Cardiac muscle cell (in vitro differentiated cells and primary cell): ENCODE results near the gene KLRD1. TPM values are rescaled to one million over a fixed set of nuclear protein-coding genes. Genes with fewer than 3 reads are reported as not detected.
A peak's percentile ranks its signal among the peaks of the same experiment; 100 is the strongest.
"Not testable (repeated sequence)": the region's sequence is repeated elsewhere in the genome, so short reads cannot be mapped to it uniquely, and the experiment has no call there.

Experiments
- DNase-seq, 2 donors: peaks; one replicate each; pipeline versions ENCODE4 v3.0.0 to v3.0.0-alpha.2; 2010 to 2017; ENCODE audit warnings: low read depth in 1 of 2, low spot score in 1 of 2
- H3K27ac ChIP-seq: fragments of 200-600 bp; sonication (generic); 2 replicates; pipeline ENCODE4 v1.5.1; 2016
- H3K27me3 ChIP-seq: fragments of 200-600 bp; sonication (generic); 2 replicates; pipeline ENCODE4 v1.6.0; 2016; ENCODE audit warnings: control low read depth
- H3K36me3 ChIP-seq: fragments of 200-600 bp; sonication (generic); 2 replicates; pipeline ENCODE4 v1.5.1; 2016; ENCODE audit warnings: control low read depth
- H3K4me1 ChIP-seq: fragments of 200-600 bp; sonication (generic); 2 replicates; pipeline ENCODE4 v1.8.1; 2017; ENCODE audit warnings: low read depth, mild to moderate bottlenecking, mixed run types
- H3K4me3 ChIP-seq: fragments of 200-600 bp; sonication (generic); 2 replicates; pipeline ENCODE4 v1.5.1; 2016; ENCODE audit warnings: mild to moderate bottlenecking
- H3K9me3 ChIP-seq: fragments of 200-600 bp; sonication (generic); 2 replicates; pipeline ENCODE4 v1.5.1; 2017; ENCODE audit warnings: low read depth, mild to moderate bottlenecking, control low read depth
- CTCF ChIP-seq: IDR thresholded peaks from 2 replicates; pipeline ENCODE4 v1.5.1; 2012; ENCODE audit warnings: low read depth, mild to moderate bottlenecking, low read length
- polyA plus RNA-seq: library from polyadenylated mRNA; unstranded; fragments of >200 nt; fragmentation: Nextera tagmentation; extraction: Ambion mirVana; gene quantifications from 2 replicates; pipeline ENCODE4 v1.2.1, GENCODE V29; 2016
- total RNA-seq: library from RNA; depleted of rRNA; stranded (reverse); fragments of >200 nt; gene quantifications from 2 replicates; pipeline ENCODE4 v1.2.3, GENCODE V29; 2016

Gene KLRD1
- total and polyA plus RNA-seq, 2 experiments from 2014 or later, result 0.10 to 0.42 TPM

DNA sequence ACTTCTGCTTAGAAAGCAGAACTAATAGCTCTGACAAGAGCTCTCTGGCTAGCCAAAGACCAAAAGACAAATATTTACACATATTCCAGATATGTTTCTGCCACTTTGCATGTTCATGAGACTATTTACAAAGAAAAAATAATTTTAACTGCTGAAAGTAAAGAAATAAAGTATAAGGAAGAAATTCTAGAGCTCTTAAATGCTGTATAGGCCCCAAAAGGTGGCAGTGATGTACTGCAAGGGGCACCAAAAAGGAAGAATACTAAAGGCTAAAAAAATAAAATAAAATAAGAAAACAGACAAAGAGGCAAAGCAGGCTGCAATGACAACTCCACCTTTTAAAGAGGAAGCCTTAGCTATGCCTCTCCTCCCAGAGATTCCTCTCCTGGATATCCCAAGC, 59.2 kb downstream of the KLRD1 start:
- no peak overlapping the region for H3K4me3 ChIP-seq
- peak; percentile 41 for TF ChIP-seq CTCF
- no peaks in the 10 kb centered on the region for H3K9me3 ChIP-seq
- DNase-seq, result peak in 1 of 2 donors; percentile 60
- H3K27me3 ChIP-seq, result no peaks in the 10 kb centered on the region
- H3K36me3 ChIP-seq, result no peaks in the 10 kb centered on the region
- H3K4me1 ChIP-seq, result peaks cover 33% of the 10 kb centered on the region
- H3K27ac ChIP-seq, result no peak overlapping the region

DNA sequence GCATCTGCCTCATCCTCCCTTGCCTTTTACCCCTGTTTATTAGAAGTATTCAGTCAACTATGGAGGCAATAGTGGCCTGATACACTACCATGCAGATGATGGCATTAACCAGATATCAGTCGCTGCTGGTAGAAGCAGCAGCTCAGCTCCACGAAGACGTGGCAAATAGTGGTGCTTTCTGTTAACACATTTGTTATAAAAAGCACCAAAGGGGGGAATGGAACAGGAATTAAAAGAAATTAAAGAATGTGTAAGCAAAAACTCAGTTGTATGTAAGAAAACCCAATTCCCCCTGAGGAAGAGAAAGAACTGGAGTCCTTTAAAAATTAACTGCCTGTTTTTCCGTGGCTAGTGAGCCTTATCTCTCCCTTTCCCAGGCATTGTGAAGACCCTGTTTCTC, 60.0 kb downstream of the KLRD1 start:
- not testable (repeated sequence) for H3K36me3 ChIP-seq, H3K4me3 ChIP-seq, H3K27ac ChIP-seq, DNase-seq, H3K27me3 ChIP-seq, H3K9me3 ChIP-seq
- peaks cover 27% of the 10 kb centered on the region for H3K4me1 ChIP-seq

DNA sequence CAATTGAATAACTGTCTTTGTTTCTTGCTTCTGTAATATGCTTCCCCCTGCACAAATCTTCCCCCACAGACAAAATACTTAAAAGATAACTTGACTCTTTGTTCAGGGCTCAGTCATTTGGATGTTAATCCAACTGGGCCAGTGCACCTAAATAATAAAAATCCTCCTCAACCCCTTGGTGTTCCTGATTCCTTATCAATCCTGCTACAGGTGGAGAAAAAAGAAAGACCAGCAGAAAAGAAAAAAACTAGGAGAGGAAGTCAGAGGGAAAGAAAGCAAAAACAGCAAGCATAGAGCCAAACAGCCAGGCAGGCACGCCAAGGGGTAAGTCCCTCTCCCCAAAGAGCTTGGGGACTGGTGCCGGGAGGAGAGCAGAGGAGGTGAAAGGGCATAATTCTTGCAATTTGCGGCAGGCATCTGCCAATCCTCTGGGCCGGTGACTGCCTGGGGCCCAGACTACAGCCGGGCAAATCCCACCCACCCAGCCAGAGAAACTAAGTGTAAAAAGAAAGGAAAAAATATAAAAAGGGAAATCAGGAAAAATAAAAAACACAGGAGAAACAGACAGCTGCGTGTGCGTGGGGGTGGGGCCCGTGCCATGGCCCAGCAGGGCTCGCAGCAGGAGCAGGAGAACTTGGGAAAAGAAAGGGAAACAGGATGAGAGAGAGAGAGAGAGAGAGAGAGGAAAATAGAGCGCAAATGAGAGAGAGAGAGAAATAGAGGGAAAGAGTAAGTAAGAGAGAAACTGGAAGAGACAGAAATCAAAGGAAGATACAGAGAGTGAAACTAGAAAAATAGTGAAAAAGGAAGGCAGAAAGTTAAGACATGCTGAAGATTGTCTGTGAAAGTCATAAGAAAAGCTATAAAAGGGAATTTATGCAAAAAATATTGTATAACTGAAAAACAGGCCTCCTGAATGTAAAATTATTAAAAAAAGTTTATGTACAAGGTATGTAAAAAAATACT, 60.8 kb downstream of the KLRD1 start:
- no peak for TF ChIP-seq CTCF

DNA sequence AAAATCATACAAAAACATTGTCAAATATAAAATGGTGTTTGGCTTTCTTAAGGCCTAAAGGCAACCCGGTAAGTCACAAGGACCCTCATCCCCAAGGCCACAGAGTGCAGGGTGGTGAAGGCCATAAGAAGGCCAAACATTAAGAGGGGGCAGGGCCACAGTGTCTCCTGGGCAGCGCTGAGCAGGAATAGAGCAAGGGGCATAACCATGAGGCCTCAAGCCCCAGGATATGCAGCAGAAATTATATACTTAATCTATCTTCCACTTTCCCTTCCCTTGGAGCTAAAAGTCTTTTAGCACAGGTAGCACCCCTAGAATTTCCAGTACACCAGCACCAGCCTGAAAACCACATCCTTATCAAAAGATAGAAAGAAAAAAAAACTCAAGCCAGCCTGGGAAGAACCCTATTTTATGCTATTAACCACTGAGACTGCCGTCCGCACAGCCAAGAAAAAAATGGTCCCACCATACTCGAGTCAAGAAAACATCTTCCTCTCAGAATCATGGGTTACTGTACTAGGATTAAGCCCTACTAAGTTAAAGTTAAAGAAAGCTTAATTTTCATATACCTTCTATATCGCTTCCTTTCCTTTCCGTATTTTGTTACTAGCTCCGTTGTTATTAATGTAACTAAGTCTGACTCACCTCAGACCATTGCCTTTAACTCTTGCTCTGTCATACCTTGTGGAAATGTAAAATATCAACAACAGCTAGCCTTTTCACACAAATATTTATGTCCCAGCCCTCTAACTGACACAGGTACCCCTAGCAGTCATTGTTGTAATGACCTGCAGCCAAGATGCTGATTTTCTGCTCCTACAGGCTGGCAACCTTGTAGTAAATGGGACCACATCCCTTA, 62.1 kb downstream of the KLRD1 start:
- DNase-seq, result no peak
- Histone ChIP-seq H3K27ac (no peak overlapping the region), H3K27me3 (no peaks in the 10 kb centered on the region), H3K4me1 (peaks cover 15% of the 10 kb centered on the region), H3K9me3 (no peaks in the 10 kb centered on the region), H3K4me3 (no peak overlapping the region), H3K36me3 (no peaks in the 10 kb centered on the region)
- TF ChIP-seq CTCF, result no peak

More for the DNA sequence above, 60.8 kb downstream of the KLRD1 start:
- Histone ChIP-seq H3K27ac (no peak overlapping the region), H3K4me1 (peaks cover 22% of the 10 kb centered on the region), H3K36me3 (no peaks in the 10 kb centered on the region), H3K4me3 (no peak overlapping the region), H3K9me3 (no peaks in the 10 kb centered on the region), H3K27me3 (no peaks in the 10 kb centered on the region)
- no peak for DNase-seq

GRCh38 chr12:10371893-10372535, 64.3 kb downstream of the KLRD1 start:
- H3K27me3 ChIP-seq, H3K9me3 ChIP-seq, DNase-seq, H3K4me1 ChIP-seq, H3K36me3 ChIP-seq, H3K4me3 ChIP-seq, H3K27ac ChIP-seq: not testable (repeated sequence)

DNA sequence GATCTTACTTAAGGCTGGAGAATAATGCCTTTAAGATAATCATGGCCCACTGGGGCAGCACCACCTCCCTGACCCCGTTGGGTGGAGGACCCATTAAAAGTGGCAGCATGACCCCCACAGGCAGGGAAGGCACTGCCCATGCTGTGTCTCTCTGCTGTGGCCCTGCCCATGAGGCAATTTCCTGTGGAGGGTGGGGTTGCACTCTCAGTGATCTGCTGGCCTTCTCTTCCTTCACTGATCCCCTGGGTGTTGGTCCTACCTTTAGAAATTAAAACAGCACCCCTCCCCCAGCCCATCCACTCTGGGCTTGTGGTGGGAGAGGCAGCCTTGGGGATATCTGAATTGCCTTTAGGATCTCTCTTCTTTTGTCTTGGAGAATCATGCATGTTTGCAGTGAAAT, 64.9 kb downstream of the KLRD1 start:
- H3K4me1 ChIP-seq, result peaks cover 3% of the 10 kb centered on the region
- no peaks in the 10 kb centered on the region for H3K9me3 ChIP-seq
- no peaks in the 10 kb centered on the region for H3K36me3 ChIP-seq
- H3K27ac ChIP-seq, result no peak overlapping the region
- no peak overlapping the region for H3K4me3 ChIP-seq
- DNase-seq, result no peak
- no peak for TF ChIP-seq CTCF
- H3K27me3 ChIP-seq, result no peaks in the 10 kb centered on the region
